NCI-H82 (cell line): ENCODE data around the gene DDX24.
A peak's percentile ranks its signal among the peaks of the same experiment; 100 is the strongest.

ENCODE experiments used
- DNase-seq: peaks from one replicate; lab custom pipeline; 2025; lab: John Stamatoyannopoulos, UW

DDX24 gene

GRCh38 chr14:94010625-94011024, 70.4 kb downstream of the DDX24 start:
- peak; percentile 57 for DNase-seq

- no peak for DNase-seq
These were observed 71.2 kb downstream of the DDX24 start for GRCh38 chr14:94009767-94010166.

GRCh38 chr14:94008234-94008633, 72.8 kb downstream of the DDX24 start:
- DNase-seq: no peak

- DNase-seq: peak; percentile 6
These were observed 75.5 kb downstream of the DDX24 start for GRCh38 chr14:94005324-94006073.

GRCh38 chr14:94004015-94004414, 77.0 kb downstream of the DDX24 start:
- no peak for DNase-seq

- no peak for DNase-seq
These were observed 77.6 kb downstream of the DDX24 start for GRCh38 chr14:94003397-94003796.

- peak; percentile 78 for DNase-seq
These were observed 79.3 kb downstream of the DDX24 start for GRCh38 chr14:94001501-94002396.

GRCh38 chr14:94001016-94001415, 80.0 kb downstream of the DDX24 start:
- no peak for DNase-seq

- DNase-seq: no peak
These were observed 80.7 kb downstream of the DDX24 start for GRCh38 chr14:94000267-94000666.

GRCh38 chr14:93999573-93999972, 81.4 kb downstream of the DDX24 start:
- DNase-seq: peak; percentile 43

- no peak for DNase-seq
These were observed 82.1 kb downstream of the DDX24 start for GRCh38 chr14:93998871-93999403.
